Hepatocyte (in vitro differentiated cells): Measurements from ENCODE around the gene C1orf116. TPM values are rescaled to one million over a fixed set of nuclear protein-coding genes. Genes with fewer than 3 reads are reported as not detected.

Experiments used
- DNase-seq: peaks from one replicate; pipeline ENCODE4 v3.0.0-alpha.2; 2016; ENCODE audit warnings: low spot score
- H2AFZ ChIP-seq: fragments of 200-600 bp; sonication (generic); 2 replicates; pipeline ENCODE4 v1.6.0; 2016; ENCODE audit warnings: antibody characterized with exemption, mild to moderate bottlenecking
- H3K27ac ChIP-seq: fragments of 200-600 bp; sonication (generic); 2 replicates; pipeline ENCODE4 v1.5.1; 2016; ENCODE audit warnings: mild to moderate bottlenecking
- H3K27me3 ChIP-seq: fragments of 200-600 bp; sonication (generic); 2 replicates; pipeline ENCODE4 v1.6.1; 2016
- H3K36me3 ChIP-seq: fragments of 200-600 bp; sonication (generic); replicated peaks from 2 replicates; pipeline ENCODE4 v1.5.1; 2016; ENCODE audit warnings: low read depth; ENCODE audit not compliant: insufficient read depth
- H3K4me1 ChIP-seq: fragments of 200-600 bp; sonication (generic); 2 replicates; pipeline ENCODE4 v1.5.1; 2016; ENCODE audit warnings: mild to moderate bottlenecking, moderate library complexity; ENCODE audit not compliant: insufficient read depth
- H3K4me2 ChIP-seq: fragments of 200-600 bp; sonication (generic); 2 replicates; pipeline ENCODE4 v1.6.0; 2016
- H3K4me3 ChIP-seq: fragments of 200-600 bp; sonication (generic); 2 replicates; pipeline ENCODE4 v1.5.1; 2016; ENCODE audit warnings: mild to moderate bottlenecking
- H3K79me2 ChIP-seq: fragments of 200-600 bp; sonication (generic); 2 replicates; pipeline ENCODE4 v1.6.0; 2017; ENCODE audit warnings: mild to moderate bottlenecking
- H3K9me2 ChIP-seq: fragments of 200-600 bp; sonication (generic); replicated peaks from 2 replicates; pipeline ENCODE4 v1.6.0; 2017; ENCODE audit warnings: mild to moderate bottlenecking; ENCODE audit not compliant: insufficient read depth
- H3K9me3 ChIP-seq: fragments of 200-600 bp; sonication (generic); 2 replicates; pipeline ENCODE4 v1.5.1; 2016; ENCODE audit warnings: low read depth, mild to moderate bottlenecking
- H4K20me1 ChIP-seq: fragments of 200-600 bp; sonication (generic); 2 replicates; pipeline ENCODE4 v1.6.0; 2016; ENCODE audit warnings: mild to moderate bottlenecking; ENCODE audit not compliant: insufficient read depth, poor library complexity, severe bottlenecking
- EZH2 ChIP-seq: fragments of 200-600 bp; sonication (generic); IDR thresholded peaks from 2 replicates; pipeline ENCODE4 v1.6.1; 2016; ENCODE audit warnings: antibody characterized with exemption, mild to moderate bottlenecking, borderline replicate concordance
- EZH2phosphoT487 ChIP-seq: fragments of 200-600 bp; sonication (generic); IDR thresholded peaks from one replicate; pipeline ENCODE4 v1.6.1; 2018; ENCODE audit warnings: antibody characterized with exemption, mild to moderate bottlenecking, low read depth, moderate library complexity; ENCODE audit not compliant: unreplicated experiment, severe bottlenecking
- WGBS: methylation state at CpG from one replicate; pipeline ENCODE4 v1.1.6; 2016; ENCODE audit warnings: low lambda C conversion rate; ENCODE audit errors: missing lambda C conversion rate; 5-methylcytosine and 5-hydroxymethylcytosine counted together
- polyA plus RNA-seq: library from polyadenylated mRNA; unstranded; fragments of >200 nt; fragmentation: Nextera tagmentation; extraction: Ambion mirVana; gene quantifications from 2 replicates; pipeline ENCODE4 v1.2.1, GENCODE V29; 2016
- total RNA-seq: library from RNA; depleted of rRNA; stranded (reverse); fragments of >200 nt; gene quantifications from 2 replicates; pipeline ENCODE4 v1.2.3, GENCODE V29; 2014
- TF ChIP-seq, protein P1 (sequence below): fragments of 200-600 bp; sonication (generic); IDR thresholded peaks from 2 replicates; pipeline ENCODE4 v1.5.1; 2016; ENCODE audit warnings: antibody characterized with exemption, mild to moderate bottlenecking; ENCODE audit not compliant: poor library complexity

C1orf116 gene
- total and polyA plus RNA-seq, 2 experiments from 2014 or later, result 15.7 to 18.3 TPM

DNA sequence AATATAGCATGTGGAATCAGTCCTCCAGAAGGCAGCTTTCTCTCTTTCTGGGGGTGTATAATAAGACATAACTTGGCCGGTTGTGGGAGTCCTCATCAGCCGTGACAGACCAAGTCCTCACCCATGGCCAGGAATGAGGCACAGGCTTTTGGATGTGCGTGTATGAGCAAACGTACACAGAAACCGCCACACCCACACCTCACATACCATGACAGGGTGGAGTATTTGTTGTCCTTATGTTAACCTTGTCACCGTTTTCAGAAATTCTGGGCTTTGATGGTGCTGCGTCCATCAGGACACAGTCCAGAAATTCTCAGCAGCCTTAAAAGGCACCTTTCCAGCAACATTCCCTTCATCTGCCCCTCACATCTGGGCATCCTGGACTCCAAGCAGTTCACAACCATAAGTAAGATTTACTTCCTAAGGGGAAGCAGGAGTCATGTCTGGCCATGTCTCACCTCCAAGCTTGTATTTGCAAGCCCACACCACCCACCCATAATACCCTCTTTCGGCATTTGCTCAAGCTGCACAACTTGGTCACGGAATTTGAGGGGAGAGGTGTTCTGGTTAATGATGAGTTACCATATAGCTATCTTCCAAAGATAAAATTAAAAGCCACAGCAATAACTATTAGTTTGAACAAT is 12.4 kb downstream of the C1orf116 start:
- TF ChIP-seq EZH2phosphoT487 (no peak), EZH2 (no peak)
- TF ChIP-seq, protein P1, sequence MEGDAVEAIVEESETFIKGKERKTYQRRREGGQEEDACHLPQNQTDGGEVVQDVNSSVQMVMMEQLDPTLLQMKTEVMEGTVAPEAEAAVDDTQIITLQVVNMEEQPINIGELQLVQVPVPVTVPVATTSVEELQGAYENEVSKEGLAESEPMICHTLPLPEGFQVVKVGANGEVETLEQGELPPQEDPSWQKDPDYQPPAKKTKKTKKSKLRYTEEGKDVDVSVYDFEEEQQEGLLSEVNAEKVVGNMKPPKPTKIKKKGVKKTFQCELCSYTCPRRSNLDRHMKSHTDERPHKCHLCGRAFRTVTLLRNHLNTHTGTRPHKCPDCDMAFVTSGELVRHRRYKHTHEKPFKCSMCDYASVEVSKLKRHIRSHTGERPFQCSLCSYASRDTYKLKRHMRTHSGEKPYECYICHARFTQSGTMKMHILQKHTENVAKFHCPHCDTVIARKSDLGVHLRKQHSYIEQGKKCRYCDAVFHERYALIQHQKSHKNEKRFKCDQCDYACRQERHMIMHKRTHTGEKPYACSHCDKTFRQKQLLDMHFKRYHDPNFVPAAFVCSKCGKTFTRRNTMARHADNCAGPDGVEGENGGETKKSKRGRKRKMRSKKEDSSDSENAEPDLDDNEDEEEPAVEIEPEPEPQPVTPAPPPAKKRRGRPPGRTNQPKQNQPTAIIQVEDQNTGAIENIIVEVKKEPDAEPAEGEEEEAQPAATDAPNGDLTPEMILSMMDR, result no peak
- WGBS, result 71% methylated on average over 9 of the region's 9 CpGs
- H2AFZ ChIP-seq, result no peak overlapping the region
- no peaks in the 10 kb centered on the region for H3K36me3 ChIP-seq
- no peaks in the 10 kb centered on the region for H3K9me3 ChIP-seq
- H3K4me1 ChIP-seq, result peaks cover 26% of the 10 kb centered on the region
- no peaks in the 10 kb centered on the region for H3K79me2 ChIP-seq
- H3K27me3 ChIP-seq, result no peaks in the 10 kb centered on the region
- DNase-seq, result peak; percentile 77
- H3K27ac ChIP-seq, result peak overlapping the region; percentile 100
- H3K4me3 ChIP-seq, result no peak overlapping the region
- H3K9me2 ChIP-seq, result no peaks in the 10 kb centered on the region
- no peak overlapping the region for H3K4me2 ChIP-seq
- H4K20me1 ChIP-seq, result no peaks in the 10 kb centered on the region

DNA sequence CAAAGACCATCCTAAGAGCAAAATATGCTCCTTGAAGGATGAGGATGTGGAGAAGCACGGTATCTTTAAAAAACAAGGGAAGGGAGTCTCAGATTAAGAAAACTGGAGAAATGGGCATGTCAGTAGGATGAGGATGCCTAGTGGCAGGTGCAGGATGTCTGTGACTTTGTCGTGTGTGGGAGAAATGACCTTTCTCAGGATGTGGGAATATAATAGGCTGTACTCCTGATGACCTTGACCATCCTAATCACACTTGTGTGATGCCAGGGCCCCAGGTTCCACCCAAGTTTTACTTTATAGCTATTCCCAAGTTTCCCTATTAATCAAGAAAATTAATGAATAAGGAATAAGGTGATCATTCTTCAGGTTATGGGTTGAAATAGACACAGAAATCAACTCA is 12.9 kb downstream of the C1orf116 start:
- H3K4me1 ChIP-seq, result peaks cover 21% of the 10 kb centered on the region
- H3K27ac ChIP-seq, result peak overlapping the region; percentile 90
- no peak overlapping the region for H2AFZ ChIP-seq
- no peaks in the 10 kb centered on the region for H3K9me2 ChIP-seq
- 28% methylated on average over 2 of the region's 2 CpGs for WGBS
- no peaks in the 10 kb centered on the region for H3K36me3 ChIP-seq
- H3K27me3 ChIP-seq, result no peaks in the 10 kb centered on the region
- no peak for TF ChIP-seq EZH2
- TF ChIP-seq, protein P1, result no peak
- no peak for TF ChIP-seq EZH2phosphoT487
- no peak for DNase-seq
- H3K4me2 ChIP-seq, result no peak overlapping the region
- no peak overlapping the region for H3K4me3 ChIP-seq
- no peaks in the 10 kb centered on the region for H4K20me1 ChIP-seq
- H3K79me2 ChIP-seq, result no peaks in the 10 kb centered on the region
- H3K9me3 ChIP-seq, result no peaks in the 10 kb centered on the region

DNA sequence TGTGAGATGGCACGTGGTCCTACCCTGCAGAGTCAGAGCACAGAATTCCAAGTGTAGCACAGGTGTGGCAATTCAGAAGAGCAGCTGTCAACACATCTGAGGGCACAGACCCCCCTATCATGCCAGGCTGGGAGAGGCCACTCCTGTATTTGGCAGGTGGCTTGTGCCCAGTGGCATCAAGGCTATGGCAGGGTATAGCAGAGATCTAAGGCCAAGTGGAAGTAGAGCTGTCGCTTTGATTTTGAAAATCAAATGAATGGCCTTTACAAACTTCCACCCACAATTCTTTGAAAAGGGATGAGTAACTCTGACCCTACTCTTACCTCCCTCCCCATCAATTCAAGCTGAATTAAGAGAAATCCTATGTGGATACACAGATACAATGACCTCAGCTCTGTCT is 13.4 kb downstream of the C1orf116 start:
- Histone ChIP-seq H3K27ac (peak overlapping the region; percentile 90), H3K9me2 (no peaks in the 10 kb centered on the region), H4K20me1 (no peaks in the 10 kb centered on the region), H3K4me2 (no peak overlapping the region), H3K27me3 (no peaks in the 10 kb centered on the region), H3K4me1 (peaks cover 18% of the 10 kb centered on the region), H3K36me3 (no peaks in the 10 kb centered on the region), H3K9me3 (no peaks in the 10 kb centered on the region), H3K79me2 (no peaks in the 10 kb centered on the region), H2AFZ (no peak overlapping the region), H3K4me3 (no peak overlapping the region)
- WGBS, result 94% methylated on average over 2 of the region's 2 CpGs
- TF ChIP-seq EZH2phosphoT487 (no peak), EZH2 (no peak)
- TF ChIP-seq, protein P1, result no peak
- DNase-seq, result no peak

GRCh38 chr1:207018707-207019106 is 13.8 kb downstream of the C1orf116 start:
- Histone ChIP-seq H2AFZ (no peak overlapping the region), H3K36me3 (no peaks in the 10 kb centered on the region), H3K27me3 (no peaks in the 10 kb centered on the region), H3K9me3 (no peaks in the 10 kb centered on the region), H3K4me1 (peaks cover 14% of the 10 kb centered on the region), H4K20me1 (no peaks in the 10 kb centered on the region), H3K9me2 (no peaks in the 10 kb centered on the region), H3K4me2 (no peak overlapping the region), H3K4me3 (no peak overlapping the region), H3K79me2 (no peaks in the 10 kb centered on the region), H3K27ac (peak overlapping the region; percentile 90)
- 94% methylated on average over 4 of the region's 4 CpGs for WGBS
- DNase-seq, result no peak
- TF ChIP-seq EZH2phosphoT487, result no peak
- no peak for TF ChIP-seq EZH2
- TF ChIP-seq, protein P1, result no peak
